HG02884 (cell line): Measurements from ENCODE around the gene DNAAF8.

Source experiments
- ATAC-seq: cut with Tn5 transposase; IDR thresholded peaks from one replicate; pipeline ENCODE4 v1.9.1; 2021; ENCODE audit warnings: mild to moderate bottlenecking, moderate library complexity; ENCODE audit not compliant: unreplicated experiment

Gene DNAAF8

GRCh38 chr16:4694642-4695451, 39.5 kb upstream of the DNAAF8 start:
- no peak for ATAC-seq

DNA sequence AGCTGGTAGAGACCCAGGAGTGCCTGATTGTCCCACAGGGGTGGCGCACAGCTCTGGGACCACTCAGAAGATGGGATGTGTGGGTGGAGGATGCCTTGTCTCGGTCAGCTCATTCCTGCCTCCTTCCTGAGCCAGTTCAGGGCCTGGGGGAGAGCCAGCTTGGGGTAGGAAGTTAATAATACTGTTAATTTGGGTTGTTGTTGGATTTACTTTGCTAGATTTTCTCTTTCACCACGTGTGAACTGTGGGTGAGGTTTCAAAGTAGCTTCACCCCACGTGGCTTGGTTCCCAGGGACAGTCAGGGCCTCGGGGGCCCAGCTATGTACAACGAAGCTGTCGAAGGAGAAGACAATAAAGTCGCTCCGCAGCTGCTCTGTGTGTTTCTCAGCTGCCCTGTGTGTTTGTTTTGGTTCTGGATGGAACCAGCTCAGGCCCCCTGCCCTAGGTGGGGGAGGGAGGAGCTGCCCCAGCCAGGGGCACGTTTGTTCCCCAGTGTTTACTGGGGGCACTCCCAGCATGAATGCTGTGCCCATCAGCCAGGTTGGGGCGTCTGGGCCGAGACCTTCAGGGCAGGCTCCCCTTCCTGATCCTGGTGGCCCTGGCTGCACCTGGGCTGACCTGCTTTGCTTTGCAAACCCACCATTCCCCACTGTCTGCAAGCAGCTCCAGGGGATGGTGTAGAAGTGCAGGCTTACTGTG, 38.7 kb upstream of the DNAAF8 start:
- ATAC-seq: no peak

DNA sequence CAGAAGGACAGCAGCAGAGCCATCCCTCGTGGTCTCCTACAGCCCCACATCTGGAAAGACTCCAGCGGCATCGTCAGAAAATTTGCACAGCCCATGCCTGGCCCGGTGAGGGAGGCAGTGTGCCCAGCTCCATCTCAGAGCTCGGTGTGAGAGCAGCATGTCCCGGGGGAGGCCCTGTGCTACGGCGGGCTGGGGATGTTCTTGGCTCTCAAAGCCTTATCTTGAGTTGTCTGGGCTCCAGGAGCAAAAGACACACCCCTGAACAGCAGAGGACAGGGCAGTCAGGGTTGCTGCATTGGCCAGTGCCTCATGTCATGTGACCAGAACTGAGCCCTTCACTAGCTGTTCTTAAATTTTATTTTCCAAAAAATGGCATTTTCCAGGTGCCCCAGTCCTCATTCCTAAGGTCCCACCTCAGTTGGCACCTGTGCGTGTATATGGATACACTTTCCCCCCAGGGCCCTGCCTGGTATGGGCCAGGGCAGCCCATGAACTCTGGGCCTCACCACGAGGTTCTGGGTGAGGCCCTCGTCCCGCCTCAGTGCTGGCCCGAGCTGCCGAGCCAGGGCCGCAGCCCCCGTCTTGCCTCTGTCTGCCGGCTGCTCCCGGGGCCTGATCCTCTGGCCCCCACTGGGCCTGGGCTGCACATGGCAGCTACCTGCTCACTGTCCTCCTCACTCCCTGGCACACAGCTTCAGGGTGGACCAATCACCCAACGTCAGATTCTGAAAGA, 38.0 kb upstream of the DNAAF8 start:
- ATAC-seq: no peak

GRCh38 chr16:4696905-4697847, 37.2 kb upstream of the DNAAF8 start:
- no peak for ATAC-seq

GRCh38 chr16:4697848-4698291, 36.5 kb upstream of the DNAAF8 start:
- no peak for ATAC-seq

GRCh38 chr16:4698321-4699045, 35.9 kb upstream of the DNAAF8 start:
- no peak for ATAC-seq

DNA sequence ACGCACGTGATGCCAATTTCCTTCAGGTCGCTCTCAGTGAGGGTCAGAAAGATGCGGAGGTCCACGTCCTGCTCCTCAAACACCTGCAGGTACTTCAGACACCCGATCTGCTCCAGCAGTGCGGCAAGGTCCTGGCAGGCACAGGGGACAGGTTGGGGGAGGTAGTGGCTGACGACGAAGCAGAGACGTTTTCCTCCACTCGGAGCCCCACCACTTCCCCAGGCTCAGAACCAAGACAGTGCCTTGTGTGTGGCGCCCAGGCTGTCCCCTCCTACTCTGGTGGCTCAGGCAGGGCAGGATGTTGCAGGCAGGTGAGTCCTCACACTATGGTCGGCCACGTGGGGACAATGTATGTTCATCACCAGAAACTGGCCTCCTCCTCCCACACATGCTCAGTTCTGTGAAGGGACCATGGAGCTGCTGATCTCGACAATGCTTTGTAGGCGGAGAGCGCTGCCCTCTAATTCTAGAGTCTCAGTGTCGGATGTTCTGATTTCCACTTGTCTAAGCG, 35.2 kb upstream of the DNAAF8 start:
- ATAC-seq: no peak

- ATAC-seq: no peak
These were observed 33.8 kb upstream of the DNAAF8 start for GRCh38 chr16:4700380-4700996.

DNA sequence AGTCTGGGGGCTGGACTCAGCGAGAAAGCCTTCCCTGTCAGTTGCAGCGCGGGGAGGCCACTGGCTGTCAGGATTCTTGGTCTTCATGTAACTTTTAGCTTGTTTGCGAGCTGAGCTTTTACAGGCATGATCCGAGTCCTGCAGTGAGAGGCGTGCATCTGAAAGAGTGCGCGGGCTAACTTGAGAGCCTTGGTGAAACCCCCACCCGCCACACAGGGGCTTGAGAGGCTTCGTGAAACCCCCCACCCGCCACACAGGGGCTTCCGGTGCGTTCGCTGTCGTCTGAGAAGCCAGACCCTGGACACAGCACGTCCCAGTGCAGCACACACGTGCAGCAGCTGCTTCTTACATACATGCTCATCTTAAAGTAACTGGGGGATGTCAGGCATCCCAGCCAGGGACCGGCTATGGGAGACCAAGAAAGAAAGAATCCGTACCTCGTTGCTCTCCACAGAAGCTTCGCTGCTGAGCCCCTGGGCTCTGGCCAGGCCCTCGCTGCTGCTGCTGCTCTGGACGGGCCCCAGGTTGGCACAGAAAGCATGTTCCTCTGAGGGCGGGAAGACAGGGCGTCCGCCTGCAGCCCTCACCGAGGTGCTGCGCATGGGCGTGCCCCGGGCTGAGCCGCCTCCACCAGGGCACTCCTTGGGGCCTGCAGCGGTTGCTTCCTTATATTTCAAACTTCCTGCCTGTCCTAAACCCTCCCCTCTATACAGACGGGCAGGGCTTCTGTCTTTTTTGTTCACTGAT, 33.2 kb upstream of the DNAAF8 start:
- ATAC-seq: no peak

DNA sequence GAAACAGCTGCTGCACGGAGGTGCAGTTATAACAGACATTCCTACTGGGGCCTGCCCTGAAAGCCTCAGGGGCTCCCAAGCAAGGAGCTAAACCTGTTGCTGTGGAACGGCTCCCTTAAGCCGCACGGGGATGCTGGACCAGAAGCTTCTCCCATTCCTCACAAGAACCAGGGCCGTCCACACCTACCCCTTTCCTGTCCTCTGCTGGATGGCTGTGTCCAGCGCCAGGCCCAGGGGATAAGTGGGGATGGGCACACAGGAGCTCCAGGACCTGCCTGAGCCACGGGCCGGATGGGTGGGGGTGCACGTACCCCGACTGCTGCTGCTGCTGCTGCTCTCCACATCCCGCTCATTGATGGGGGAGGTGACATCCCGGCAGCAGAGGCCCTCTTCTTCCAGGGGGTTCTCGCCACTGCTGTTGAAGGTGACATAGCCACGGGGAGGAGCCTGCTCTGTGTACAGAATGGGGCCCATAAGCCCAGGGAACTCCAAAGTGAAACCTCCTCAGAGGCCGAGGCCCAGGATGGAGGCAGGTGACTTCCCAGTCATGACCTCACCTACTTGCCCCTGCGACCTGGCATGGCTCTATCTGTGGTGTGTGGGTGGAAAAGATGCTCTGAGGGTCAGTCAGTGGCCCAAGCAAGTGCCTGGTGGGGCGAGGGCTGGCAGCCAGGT, 32.4 kb upstream of the DNAAF8 start:
- ATAC-seq: no peak

DNA sequence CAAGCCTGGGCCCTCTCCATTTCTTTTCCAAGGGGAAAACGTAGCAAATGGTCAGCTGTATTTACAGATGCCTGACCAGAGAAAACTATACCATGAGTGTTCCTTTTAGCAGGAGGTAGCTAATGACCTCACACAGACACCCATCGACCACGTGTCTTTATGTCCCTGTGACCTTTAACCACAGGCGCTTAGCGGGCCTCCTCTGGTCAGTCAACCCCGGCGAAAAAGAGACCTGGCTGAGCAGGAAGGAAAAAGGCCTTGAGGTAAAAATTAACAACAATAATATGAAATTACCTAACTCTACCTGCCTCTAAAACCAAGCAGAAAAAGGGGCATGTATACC, 31.9 kb upstream of the DNAAF8 start:
- no peak for ATAC-seq

GRCh38 chr16:4703906-4704305, 30.4 kb upstream of the DNAAF8 start:
- no peak for ATAC-seq

DNA sequence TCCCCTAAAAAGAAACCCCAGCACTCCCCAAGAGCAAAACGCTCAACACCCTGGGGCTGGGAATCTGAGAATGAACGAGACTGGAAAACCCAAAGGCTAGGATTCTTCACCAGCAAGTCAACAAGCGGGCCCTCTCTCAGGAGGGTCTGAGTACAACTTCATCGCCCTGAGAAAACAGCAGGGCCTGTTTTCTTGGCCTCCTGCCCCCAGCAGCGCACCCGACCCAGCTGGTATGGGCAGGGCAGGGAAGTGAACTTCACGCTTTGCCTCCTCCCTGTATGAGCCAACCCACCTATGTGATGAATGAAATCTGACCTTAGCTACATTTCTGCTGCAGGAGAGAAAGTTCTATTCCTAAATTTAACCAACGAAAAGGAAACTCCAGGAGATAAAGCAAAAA, 29.8 kb upstream of the DNAAF8 start:
- ATAC-seq: no peak

DNA sequence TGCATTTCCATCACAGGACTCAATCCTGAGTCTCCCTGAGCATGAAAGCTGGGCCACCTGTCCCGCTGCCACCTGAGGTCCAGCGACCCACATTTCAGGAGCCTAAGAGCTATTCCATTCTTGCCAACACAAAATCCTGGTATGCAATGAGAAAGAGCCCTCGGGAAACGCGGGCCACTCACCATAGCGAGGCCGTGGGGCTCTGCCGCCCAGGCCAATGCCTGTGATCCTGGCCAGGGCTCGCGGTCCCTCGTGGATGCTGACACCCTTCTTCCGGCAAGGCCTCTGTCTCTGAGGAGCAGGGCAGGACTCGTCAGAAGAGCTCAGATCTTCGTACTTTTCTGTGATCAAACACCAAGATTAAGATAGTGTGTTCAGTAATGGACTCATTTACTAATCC, 29.4 kb upstream of the DNAAF8 start:
- ATAC-seq: no peak

GRCh38 chr16:4706871-4707270, 27.5 kb upstream of the DNAAF8 start:
- ATAC-seq: no peak

DNA sequence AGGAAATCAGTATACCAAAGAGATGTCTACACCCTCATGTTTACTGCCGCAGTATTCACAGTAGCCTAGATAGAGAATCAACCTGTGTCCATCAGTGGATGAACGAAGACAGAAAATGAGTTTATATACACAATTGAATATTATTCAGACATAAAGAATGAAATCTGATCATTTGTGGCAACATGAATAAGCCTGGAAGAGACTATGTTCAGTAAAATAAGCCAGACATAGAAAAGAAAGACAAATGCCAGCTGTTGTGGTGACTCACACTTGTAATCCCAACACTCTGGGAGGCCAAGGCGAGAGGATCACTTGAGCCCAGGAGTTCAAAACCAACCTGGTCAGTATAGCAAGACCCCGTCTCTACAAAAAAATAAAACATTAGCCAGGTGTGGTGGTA, 24.9 kb upstream of the DNAAF8 start:
- no peak for ATAC-seq

DNA sequence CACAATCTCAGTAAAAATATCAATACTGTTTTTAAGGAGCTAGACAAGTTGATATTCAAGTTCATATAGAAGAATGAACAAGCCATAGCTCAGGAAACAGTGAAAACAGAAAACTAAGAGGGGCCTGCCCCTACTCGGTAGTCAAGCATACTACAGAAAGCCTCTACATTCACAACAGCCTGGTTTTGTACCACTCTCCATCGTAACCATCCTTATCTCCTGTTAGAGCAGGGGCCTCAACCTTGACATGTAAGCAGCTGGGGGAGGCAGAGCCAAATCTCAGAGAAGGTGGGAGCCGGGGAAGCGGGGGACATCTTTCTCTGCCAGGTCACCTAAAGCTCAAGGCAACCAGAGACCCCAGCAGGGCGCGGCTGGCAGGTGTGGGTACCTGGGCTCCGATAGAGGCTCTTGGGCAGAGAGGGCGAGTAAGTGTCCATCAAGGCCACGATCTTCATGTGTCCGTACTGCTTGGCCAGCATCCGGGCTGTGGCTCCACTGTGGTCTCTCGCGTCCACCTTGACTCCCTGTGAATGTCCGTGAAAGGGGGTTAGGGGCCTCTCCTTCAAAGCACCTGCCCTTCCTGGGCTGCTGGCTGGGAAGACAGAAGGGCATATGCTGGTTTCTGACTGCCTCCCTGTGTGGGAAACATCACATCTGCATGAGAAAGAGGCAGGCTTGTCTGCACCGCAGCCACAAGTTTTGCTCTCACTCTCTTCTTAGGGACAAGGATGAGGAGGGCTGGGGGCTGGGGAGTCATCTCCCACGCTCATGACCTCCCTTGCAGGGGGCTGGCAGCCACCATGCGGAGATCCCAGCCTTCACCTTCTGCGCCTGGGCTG, 20.5 kb upstream of the DNAAF8 start:
- ATAC-seq: no peak
